HG03378 (cell line): ENCODE measurements around the gene CPEB1.

Source experiments
- ATAC-seq: cut with Tn5 transposase; IDR thresholded peaks from one replicate; pipeline ENCODE4 v1.9.1; 2021; ENCODE audit warnings: mild to moderate bottlenecking, moderate library complexity; ENCODE audit not compliant: unreplicated experiment

CPEB1 gene

GRCh38 chr15:82595766-82596165, 51.4 kb downstream of the CPEB1 start:
- no peak for ATAC-seq

- no peak for ATAC-seq
These were observed 52.0 kb downstream of the CPEB1 start for GRCh38 chr15:82595203-82595602.

- ATAC-seq: no peak
These were observed 59.4 kb downstream of the CPEB1 start for GRCh38 chr15:82587805-82588204.

DNA sequence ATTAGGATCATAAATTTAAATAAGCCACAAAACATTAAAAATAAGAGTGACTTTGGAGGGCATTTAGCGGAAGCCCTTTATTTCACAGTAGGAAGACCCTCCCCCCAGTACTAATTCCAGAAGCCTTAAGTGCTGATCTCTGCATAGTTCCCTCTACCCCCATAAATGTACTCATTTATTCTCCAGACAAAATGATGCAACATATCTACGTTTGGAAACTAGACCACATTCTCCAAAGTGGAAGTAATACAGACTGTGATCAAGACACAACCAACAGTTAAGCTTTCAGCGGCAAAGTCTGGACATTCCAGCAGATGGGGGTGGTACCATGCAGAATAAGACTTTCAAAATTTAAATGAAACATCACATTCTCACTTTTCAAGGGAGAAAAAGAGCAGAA, 62.1 kb downstream of the CPEB1 start:
- no peak for ATAC-seq

GRCh38 chr15:82580713-82581112, 66.5 kb downstream of the CPEB1 start:
- ATAC-seq: no peak

- no peak for ATAC-seq
These were observed 71.8 kb downstream of the CPEB1 start for GRCh38 chr15:82575335-82575734.

GRCh38 chr15:82572986-82573385, 74.2 kb downstream of the CPEB1 start:
- ATAC-seq: no peak

- no peak for ATAC-seq
These were observed 74.9 kb downstream of the CPEB1 start for GRCh38 chr15:82572311-82572710.

DNA sequence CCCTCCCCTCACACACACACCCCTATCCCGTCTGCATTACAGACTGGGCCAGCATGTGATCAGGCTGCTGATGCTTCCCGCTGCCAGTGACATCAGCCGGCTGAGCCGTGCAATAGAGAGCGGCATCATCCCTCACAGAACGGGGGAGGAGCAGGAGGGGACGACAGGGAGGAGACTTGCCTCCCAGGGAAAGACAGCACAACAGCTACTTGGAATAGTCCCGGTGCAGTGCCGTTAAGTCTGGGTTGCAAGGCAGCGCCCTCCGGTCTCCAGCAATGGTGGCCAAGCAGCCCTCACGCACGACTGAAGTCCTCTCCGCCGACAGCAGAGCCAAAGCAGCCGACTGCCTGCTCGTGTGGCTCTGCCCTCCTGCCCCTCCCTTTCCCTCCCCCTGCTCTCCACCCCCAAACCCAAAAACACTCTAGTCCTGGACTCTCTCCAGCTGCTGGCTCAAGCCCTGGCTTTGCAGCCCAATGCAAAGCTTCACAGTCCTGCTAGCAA, 75.4 kb downstream of the CPEB1 start:
- ATAC-seq: no peak

- ATAC-seq: no peak
These were observed 76.2 kb downstream of the CPEB1 start for GRCh38 chr15:82570721-82571508.

DNA sequence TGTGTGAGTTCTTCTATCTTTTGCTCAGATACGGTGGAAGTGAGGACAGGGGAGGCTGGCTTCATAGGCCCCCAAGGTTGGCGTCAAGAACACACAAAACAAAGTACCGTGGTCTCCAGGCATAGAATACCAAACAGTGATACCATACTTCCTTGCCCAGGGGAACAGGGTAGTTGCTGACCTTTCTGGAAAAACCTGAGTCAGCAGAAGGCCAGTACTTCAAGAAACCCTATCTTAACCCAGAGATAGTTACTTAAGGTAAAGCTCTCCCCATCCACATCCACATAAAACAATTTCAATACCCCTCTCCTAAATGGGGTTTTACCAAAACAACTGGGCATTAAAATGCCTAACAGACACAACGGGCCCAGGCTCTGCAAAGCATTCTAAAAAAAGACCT, 77.3 kb downstream of the CPEB1 start:
- ATAC-seq: no peak

DNA sequence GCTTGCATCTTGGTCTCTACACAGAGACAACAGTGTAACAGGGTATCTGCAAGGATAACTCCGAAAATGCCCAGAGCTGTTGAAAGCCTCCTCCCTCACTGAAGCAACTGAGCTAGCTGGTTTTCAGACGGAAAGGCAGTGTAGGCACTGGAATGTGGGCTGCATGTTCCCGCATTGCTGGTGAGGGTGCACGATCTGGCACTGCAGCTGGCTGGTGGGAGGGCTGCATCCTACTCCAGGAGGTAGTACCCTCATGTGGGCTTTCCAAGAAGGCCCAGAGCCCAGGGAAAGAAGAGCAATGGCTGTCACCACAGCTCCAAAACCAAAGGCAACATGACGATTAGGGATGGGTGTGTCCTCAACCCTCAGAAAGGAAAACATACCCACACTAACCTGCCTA, 78.2 kb downstream of the CPEB1 start:
- ATAC-seq: no peak

- ATAC-seq: no peak
These were observed 79.5 kb downstream of the CPEB1 start for GRCh38 chr15:82567661-82568060.

DNA sequence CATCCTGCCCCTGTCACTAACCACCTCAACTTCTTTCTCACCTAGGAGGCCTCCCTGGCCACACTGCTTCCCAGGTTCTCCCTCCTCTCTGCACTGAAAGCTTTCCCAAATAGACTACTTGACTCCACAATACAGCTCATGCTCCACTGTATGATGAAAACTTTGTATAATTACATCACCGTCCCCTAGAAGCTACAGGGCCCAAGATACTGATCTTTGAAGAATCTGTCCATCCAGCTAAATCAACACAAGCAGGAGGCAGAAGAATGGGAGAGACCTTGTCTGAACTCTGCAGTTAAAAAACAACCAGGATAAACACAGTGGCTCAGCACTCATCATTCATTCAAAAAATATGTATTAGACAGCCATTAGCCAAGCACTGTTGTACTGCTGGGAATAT, 80.5 kb downstream of the CPEB1 start:
- ATAC-seq: no peak

- ATAC-seq: no peak
These were observed 88.7 kb downstream of the CPEB1 start for GRCh38 chr15:82558502-82558901.

DNA sequence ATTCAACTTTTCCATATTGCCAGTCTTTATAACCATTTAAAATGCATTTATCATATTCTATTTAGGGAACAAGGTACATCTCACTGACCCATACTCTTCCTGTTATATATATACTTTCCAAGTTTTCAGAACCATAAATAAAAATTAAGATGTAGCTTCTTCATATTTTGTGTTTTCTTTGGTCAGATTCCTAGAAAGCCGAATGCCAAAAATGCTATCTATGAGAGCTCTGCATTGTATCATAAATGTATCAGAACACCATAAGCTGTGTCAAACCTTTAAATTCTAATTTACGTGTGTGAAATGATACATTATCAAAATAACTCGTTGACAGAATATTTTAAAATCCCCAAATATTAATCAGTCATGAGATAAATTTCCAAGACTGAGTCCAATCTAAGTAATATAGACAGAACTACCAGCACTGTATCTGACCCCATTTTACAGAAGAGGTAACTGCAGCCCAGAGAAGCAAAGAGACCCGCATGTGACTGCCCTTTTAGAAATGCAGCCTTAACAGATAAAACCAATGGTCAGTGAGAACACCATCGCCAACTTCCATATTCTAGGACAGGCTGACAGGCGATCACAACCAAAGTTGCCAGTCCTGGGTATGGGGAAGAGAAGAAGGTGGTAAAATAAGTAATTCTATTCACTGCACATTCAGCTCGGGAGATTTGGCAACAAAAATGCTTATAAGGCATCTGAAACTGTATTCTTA, 90.7 kb downstream of the CPEB1 start:
- no peak for ATAC-seq

DNA sequence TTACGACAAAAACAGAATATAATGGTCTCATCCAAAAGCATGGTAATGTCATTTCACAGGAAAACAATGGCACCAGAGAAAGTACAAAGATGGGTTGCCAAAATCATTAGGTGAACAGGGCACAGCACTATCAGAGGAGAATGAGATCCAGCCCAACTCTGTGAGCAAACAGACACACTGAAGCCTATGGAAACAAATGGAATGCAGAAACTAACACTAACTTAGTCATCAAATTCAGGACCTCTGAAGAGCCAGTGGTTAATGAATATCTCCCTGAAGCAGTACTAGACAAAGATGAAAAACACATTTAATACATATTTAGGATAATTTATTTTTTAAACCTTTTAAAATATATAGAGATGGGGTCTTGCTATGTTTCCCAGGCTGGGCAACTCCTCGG, 92.3 kb downstream of the CPEB1 start:
- ATAC-seq: no peak

DNA sequence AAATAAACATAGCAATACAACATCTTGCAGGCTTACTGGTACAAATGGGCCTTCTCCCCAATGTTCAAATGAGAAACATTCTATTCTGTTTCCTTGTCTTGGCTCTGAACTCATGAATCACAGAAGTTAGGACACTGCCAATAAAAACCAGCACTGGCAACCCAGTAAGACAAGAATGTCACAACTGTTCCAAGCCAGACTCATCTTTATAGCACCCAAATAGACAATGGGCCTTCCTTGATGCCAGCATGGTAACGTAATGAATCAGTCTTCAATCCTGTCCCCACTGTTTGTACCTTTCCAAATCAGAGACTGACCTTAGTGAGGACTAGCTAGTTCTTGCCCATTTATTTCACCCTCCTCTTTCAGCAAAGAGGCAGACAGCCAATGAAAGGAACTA, 92.8 kb downstream of the CPEB1 start:
- ATAC-seq: no peak

GRCh38 chr15:82553846-82554245, 93.3 kb downstream of the CPEB1 start:
- no peak for ATAC-seq

GRCh38 chr15:82552861-82553260, 94.3 kb downstream of the CPEB1 start:
- ATAC-seq: no peak

DNA sequence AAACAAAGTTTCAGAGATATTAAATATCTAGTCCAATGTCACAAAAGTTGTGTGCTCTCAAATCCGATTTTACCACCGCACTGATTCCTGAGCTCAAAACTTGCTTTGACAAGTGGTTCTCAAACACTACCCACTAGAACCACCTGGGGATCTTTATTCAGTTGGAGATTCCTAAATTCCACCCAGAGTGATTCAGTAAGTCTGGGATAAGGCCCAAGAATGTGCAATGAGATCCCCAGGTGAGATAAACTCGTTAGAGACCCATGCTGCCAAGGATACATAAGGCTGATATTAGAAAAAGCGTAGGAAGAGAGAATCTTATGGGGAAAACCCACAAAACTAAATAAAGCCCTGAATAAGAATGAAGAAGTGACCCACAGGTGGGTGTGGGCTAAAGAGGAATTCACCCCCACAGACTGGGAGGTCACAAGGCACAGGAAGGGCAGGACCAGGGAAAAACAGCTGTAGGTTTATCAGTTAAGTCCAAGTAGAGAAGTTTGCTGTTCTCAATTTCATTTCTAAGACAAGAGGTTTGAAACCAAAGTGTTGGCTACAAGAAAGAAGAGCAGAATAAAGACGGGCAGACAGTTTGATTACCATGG, 95.4 kb downstream of the CPEB1 start:
- ATAC-seq: peak; percentile 47

DNA sequence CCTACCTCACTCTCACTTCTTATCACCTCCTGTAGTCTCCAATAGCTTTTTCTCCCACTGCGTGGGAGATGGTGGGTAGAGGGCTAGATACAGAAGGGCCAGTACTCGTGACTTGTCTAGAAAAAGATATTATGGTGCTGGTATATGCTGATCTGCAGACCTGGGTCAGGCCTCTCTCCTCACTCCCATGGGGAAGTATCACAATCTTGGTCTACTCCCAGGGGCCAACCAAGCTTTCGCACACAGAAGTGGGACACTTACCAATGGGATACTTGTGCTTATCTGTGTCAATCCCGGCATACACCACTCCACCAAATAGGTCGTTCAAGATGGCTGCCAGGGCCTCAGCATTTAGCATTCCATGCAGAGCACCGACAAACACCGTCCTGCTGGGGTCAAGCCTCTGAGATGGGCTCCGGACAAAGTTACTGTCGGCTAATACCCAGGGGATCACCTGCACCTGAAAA, 97.9 kb downstream of the CPEB1 start:
- no peak for ATAC-seq
